ENCODE measurements around the gene RETN.
A peak's percentile ranks its signal among the peaks of the same experiment; 100 is the strongest.
"Not testable (repeated sequence)": the region's sequence is repeated elsewhere in the genome, so short reads cannot be mapped to it uniquely, and the experiment has no call there.

The RETN gene

DNA sequence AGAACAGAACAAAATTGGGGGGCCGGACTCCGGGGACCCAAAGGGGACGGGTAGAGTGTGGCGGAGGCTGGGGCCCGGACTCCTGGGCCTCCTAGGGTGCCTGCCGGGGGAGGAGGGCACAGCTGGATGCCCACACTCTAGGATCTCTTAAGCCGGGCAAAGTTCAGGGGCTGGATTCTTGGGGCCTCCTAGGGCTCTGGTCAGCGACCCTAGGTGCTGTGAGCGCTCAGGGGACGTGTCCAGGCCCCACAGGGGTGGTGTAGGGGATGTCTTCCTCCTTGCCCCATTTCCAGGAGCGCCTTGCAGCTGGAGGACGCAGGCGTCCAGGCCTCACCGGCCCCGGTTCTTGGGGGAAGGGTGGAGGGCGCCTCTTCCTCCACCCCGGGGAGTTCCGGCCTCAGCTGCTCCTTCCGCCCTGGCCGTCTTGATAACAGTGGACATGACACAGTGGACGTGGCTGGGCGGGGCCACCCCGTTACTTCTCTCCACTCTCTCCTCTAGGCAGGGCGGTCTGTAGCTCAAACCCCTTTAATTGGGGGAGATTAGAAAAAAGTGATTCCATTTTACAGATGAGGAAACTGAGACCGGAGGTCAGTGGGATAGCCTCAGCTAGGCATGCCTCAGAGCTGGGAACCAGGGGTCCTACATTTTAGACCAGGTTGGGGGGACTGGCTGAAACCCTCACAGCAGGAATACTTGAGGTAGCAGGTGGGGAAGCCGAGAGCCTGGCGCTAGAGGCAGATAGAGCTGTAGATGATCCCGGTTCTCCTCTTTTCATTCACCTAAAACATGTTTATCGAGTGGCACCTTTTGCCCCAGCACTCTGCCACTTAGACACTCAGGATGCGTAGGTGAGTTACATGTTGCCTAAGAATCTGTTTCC is 31.2 kb upstream of the RETN start:
- peak in 1 of 14 donors; percentile 13 for DNase-seq

DNA sequence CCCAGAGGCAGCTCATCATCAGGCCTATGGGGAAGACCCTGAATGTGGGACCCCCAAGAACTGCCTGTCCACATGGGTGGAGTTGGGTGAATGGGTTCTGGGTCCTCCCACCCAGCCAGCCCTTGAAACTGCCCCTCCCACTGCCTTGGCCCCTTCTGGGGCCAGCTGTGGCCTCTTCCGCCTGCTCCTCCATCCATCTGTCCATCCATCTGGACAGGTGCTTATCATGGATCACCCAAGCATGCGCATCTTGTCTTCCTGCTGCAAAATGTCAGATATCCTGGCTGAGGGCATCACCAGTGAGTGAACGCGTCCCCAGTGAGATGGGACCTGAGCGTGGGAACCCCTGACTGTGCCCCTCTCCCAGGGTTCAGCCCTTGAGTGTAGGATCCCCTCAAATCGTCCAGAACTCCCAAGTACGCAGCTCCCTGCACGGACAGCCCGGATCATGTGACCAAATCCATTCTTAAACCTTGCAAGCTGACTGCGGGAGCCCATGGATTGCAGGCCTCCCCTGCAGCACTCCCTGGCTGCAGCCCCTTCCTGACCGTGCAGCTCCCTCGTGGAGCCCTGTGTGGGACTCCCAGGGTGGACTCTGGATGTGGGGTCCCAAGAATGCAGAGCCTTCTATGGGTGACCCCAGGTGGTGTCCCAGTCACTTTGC is 29.9 kb upstream of the RETN start:
- DNase-seq, result no peak

DNA sequence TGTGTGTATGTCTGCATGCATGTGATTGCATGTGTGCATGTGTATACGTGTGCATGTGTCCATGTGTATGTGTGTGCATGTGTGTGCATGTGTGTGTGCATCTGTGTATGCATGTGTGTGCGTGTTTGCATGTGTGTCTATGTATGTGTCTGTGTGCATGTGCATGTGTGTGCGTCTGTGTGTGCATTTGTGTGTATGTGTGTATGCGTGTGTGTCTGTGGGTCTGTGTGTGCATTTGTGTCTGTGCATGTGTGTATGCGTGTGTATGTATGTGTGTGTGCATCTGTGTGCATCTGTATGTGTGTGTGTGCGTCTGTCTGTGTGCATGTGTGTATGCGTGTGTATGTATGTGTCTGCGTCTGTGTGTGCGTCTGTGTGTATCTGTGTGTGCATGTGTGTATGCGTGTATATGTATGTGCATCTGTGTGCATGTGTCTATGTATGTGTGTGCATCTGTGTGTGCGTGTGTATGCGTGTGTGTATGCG is 28.9 kb upstream of the RETN start:
- no peak for DNase-seq

DNA sequence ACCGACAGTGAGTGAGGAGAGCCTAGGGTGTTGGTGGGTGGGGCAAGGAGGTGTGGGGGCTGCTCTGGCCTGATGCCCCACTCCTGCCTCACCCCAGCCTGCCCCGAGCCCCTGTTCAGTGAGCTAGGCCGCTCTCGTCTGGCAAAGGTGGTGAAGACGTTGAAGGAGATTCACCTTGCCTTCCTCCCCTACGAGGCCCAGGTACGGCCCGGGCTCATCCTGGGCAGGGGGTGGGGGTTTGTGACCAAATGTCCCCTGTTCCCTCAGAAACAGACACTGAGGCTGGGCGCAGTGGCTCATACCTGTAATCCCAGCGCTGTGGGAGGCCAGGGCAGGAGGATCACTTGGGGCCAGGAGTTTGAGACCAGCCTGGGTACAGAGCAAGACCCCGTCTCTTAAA is 28.0 kb upstream of the RETN start:
- DNase-seq, result no peak

DNA sequence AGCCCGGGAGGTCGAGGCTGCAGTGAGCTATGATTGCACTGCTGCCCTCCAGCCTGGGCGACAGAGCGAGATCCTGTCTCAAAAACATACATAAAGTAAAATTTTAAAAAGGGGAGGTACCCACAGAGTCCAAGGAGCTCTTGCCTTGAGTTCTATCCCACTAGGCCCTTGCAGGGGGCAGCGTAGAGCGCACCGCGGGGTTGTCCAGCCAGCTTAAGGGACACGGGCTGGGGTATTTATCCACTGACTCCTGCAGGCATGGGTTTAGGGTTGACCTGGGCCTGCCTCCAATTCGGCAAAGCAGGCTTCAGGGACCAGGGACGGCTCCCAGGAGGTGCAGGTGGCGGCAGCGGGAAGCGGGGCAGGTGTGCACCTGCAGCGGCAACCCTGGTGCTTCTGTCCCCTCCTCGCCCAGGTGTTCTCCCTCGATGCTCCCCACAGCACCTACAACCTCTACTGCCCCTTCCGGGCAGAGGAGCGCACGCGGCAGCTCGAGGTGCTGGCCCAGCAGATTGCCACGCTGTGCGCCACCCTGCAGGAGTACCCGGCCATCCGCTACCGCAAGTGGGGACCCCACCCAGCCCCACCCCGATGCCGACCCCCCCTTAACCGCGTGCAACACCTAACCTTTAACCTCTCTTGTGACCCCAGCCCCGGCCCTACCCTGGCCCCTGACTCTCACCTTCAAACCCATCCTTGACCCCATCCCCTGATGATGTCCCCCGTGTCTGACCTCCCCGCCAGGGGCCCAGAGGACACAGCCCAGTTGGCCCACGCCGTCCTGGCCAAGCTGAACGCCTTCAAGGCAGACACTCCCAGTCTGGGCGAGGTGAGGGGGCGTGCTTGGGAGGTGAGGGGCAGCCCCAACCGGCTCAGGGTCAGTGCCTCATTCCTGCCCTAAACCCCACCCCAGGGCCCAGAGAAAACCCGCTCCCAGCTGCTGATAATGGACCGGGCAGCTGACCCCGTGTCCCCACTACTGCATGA is 27.3 kb upstream of the RETN start:
- no peak for DNase-seq

DNA sequence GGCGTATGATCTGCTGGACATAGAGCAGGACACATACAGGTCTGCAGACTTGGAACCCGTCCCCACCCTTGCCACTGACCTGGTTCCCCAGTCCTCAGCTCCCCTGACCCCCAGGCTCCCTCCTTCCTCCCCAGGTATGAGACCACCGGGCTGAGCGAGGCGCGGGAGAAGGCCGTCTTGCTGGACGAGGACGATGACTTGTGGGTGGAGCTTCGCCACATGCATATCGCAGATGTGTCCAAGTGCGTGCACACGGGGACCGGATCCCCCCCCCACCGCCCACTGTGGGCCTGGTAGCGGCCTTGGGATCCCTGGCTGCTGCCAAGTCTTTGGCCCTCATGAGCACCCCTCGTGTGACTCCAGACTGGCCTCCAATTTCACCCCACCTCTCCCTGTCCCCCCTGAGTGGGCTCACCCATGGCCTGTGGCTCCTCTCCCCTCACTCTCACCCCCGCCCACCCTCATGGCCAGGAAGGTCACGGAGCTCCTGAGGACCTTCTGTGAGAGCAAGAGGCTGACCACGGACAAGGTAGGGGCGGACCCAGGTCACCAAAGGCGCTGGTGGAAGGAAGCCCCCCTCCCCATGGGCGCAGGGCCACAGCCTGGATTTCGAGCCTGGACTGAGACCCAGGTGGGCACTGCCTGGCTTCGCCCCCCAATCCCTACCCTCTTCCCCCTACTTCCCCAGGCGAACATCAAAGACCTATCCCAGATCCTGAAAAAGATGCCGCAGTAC is 26.4 kb upstream of the RETN start:
- no peak for DNase-seq

DNA sequence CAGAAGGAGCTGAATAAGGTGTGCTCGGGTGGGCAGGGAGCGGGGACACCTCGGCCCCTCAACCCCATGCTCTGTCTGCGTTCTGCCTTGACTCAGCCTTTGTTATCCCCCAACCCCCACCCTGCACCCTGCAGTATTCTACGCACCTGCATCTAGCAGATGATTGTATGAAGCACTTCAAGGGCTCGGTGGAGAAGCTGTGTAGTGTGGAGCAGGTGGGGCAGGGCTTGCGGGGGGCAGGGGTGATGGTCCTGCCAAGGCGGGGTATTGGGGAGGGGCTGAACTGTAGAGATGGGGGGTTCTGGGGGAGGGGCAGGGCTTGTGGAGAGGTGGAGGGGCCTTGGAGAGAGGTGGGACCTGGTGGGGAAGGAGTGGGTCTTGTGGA is 25.8 kb upstream of the RETN start:
- DNase-seq, result no peak

DNA sequence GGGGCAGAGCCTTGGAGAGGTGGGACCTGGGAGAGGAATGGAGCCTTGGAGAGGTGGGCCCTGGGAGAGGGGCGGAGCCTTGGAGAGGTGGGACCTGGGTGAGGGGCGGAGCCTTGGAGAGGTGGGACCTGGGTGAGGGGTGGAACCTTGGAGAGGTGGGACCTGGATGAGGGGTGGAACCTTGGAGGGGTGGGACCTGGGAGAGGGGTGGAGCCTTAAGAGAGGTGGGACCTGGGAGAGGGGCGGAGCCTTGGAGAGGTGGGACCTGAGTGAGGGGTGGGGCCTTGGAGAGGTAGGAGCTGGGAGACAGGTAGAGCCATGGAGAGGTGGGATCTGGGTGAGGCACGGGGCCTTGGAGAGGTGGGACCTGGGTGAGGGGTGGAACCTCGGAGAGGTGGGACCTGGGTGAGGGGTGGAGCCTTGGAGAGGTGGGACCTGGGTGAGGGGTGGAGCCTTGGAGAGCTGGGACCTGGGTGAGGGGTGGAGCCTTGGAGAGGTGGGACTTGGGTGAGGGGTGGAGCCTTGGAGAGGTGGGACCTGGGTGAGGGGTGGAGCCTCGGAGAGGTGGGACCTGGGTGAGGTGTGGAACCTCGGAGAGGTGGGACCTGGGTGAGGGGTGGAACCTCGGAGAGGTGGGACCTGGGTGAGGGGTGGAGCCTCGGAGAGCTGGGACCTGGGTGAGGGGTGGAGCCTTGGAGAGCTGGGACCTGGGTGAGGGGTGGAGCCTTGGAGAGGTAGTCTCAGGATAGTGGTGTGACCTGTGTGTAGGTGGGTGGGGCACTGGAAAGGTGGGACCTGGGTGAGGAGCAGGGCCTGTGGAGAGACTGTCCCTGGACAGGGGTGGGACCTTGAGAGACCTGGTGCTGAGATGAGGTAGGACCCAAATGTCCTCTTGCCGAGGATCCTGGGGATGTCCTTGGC is 25.0 kb upstream of the RETN start:
- DNase-seq, result not testable (repeated sequence)

DNA sequence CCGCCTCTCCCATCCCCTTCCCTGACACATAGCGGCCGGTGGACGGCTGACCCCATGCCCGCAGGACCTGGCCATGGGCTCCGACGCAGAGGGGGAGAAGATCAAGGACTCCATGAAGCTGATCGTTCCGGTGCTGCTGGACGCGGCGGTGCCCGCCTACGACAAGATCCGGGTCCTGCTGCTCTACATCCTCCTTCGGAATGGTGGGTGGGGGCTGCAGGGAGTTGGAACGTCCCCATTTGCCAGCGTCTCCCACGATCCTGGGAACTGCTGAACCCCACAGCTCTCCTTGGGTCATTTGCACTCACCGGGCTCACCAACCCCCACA is 24.3 kb upstream of the RETN start:
- DNase-seq, result no peak

DNA sequence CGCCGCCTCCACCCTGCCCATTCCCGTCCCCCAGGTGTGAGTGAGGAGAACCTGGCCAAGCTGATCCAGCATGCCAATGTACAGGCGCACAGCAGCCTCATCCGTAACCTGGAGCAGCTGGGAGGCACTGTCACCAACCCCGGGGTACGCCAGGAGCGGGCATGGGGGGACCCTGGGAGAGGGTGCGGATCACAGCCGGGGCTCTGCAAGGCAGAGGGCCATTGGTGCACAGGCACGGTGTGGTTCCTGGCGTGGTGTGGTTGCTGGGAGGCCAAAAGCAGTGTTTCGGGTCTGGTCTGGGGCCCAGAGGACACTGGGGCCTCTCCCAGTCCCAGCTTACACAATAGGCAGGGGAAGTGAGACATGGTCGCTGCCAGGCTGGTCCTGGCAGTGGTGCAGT is 23.7 kb upstream of the RETN start:
- DNase-seq, result peak in 1 of 14 donors; percentile 14

DNA sequence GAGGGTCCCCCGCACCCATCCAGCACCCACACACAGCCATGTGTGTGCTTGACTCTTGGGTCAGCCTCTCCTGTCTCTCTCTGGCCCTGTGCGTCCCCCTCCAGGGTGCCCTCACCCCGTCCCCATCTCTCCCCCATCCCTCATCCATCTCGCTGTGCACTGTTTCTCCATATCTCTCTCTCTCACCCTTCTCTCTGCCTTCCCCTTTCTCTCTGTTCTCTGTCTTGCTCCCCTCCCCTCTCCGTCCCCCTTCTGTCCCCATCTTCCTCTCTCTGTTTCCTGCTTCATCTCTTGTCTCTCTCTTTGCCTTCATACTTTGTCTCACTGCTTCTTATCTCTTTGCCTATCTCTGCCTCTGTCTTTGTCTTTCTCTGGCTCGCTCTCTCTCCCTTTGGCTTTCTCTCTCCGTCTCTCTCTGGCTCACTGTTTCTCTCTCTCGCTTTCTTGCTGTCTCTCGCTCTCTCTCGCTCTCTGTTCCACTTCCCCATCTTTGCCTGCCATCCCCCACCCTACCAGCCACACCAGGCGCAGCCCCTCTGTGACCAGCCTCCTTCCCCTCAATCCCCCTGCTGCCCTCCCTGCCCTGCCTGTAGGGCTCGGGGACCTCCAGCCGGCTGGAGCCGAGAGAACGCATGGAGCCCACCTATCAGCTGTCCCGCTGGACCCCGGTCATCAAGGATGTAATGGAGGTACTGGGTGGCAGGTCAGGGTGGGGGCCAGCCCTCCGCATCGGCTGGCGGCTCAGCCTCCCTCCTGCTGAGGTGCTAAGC is 23.0 kb upstream of the RETN start:
- DNase-seq, result no peak

DNA sequence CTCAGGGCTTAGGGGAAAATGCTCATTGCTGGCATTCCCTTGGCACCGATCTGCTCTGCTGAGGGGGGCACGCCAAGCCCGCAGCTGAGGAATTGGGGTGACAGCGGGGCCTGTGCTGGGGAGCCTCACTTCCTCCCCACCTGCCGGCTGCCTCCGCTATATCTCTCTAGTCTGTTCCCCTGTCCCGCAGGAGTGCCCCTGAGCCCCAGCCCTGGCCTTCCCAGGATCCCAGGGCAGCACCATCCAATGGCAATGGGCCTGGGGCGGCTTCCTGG is 22.5 kb upstream of the RETN start:
- no peak for DNase-seq

DNA sequence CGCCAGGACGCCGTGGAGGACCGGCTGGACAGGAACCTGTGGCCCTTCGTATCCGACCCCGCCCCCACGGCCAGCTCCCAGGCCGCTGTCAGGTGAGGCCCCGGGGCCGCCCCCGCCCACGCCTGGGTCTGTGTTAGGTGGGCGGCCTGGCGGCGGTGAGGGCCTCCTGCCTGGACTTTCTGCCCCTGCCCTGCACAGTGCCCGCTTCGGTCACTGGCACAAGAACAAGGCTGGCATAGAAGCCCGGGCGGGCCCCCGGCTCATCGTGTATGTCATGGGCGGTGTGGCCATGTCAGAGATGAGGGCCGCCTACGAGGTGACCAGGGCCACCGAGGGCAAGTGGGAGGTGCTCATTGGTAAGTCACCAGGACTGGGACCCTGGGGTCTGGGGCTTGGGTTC is 21.7 kb upstream of the RETN start:
- DNase-seq, result no peak

DNA sequence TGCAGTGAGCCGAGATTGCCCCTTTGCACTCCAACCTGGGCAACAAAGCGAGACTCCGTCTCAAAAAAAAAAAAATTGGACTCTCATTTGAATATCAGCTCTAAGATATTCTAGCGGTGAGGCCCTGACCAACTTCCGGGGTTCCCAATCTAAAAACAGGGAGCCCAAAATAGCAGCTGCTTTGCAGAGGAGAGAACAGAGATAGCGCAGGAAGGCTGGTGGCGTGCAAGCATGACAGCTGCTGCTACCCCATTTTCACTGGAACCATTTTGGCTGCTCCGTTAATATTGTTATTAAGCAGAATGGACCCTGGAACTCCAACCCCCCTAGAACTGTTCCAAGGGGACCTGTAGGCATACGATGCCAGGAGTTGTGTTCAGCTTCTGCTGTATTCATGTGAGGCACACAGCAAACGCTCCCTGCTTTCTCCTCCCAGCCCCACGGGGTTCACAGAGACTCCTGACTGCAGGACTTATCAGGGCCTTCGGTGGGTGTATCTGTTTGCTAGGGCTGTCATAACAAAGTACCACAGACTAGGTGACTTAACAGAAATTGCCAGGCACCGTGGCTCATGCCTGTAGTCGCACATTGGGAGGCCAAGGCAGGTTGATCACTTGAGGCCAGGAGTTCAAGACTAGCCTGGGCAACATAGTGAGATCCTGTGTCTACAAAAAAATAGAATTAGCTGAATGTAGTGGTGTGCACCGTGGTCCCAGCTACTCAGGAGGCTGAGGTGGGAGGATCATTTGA is 20.4 kb upstream of the RETN start:
- no peak for DNase-seq

DNA sequence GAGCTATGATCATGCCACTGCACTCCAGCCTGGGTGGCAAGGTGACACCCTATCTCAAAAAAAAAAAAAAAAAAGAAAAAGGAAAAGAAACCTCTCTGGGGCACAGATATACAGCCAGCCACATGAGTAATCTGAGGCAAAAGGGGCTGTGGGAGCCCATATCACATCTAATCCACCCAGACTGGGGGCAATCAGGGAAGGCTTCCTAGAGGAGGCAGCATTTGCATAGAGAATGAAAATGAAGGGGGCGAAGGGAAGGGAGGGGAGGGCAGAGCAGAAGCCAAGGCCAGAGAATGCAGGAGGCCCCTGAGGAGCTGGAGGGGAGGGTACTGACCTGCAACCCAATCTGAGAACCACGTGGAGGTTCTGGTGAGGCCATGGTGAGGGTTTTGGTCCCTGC is 18.7 kb upstream of the RETN start:
- no peak for DNase-seq

DNA sequence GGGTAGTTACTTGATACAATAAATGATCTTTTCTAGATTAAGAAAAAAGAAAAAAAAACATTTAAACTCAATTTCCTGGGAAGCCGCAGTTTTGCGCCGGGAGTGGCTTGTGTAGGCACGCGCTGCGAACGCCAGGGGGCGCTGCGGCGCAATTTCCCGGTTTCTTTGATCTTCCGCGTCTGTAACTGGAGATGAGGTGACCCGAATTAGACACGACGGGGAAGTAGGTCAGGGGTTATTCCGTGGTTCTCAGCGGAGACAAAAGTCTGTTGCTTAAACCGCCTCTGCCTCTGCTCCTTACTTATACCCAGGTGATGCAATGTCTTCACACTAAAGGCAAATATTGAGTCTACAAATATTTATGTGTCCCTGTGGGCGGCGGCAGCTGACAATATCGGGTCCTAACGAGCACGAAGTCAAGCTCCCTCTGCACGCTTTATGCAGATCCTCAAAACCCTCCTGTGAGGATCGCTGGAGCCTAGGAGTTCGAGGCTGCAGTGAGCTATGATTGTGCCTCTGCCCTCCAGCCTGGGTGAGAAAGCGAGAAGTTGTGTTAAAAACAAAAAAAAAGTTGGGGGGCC is 16.7 kb upstream of the RETN start:
- DNase-seq, result peak; percentile 3 to 80 (median 53)

DNA sequence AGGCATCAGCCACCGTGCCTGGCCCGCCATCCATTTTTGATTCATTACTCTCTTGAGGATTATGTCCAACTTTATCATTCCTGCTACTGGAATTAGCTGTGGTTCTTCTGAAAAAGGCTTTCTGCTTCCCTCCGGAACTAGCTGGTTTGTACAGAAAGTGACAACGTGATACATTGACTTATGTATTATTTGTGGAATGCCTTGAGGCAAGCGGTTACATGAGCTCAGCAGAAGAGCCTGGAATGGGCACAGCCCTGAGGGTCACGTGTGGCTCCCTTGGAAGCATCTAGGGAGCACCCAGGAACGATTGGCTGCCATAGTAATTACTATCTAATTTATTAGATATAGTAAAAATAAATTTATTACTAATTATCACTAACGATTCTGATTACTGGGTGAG is 14.4 kb upstream of the RETN start:
- no peak for DNase-seq

DNA sequence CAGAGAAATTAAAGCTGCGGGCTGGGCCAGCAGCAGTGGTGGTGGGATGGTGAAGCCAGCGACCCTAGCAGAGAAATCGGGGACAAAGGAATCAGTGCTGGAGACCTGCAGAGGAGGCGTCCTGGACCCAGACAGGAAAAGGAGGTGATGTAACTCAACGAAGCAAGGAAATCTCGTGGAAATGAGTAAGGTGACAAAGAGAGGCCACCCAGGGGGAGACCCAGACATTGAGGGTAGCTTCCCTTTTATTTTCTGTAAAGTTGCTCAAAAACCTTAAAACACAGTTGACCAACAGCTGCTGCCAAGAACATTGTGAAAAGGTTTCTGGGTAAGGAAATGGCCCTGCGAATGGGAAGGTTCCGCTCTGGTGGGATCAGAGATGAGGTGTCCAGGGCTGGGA is 13.3 kb upstream of the RETN start:
- no peak for DNase-seq

DNA sequence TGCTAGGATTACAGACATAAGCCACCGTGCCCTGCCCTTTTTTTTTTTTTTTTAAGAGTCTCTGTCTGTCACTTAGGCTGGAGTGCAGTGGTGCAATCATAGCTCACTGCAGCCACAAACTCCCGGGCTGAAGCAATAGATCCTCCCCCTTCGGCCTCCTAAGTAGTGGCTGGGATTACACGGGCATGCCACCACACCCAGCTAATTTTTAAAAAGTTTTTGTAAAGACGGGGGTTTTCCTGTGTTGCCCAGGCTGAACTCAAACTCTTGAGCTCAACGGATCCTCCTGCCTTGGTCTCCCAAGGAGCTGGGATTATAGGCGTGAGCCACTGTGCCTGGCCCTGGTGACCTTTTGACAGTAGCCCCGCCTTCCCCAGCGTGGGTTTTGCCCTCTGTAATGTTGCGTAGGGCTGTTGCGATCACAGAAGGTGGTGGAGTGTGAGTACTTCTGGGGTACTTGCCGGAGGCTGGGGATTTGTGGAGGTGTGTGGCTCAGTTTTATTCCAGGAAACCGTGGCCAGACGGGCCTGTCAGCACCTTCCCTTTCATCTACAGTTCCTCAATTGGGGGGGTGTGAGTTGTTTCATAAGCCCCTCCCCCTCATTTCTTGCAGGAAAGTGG is 11.6 kb upstream of the RETN start:
- no peak for DNase-seq
